ENCODE results near the gene ITGA2.

Gene ITGA2

GRCh38 chr5:53123702-53124101 is 134.6 kb downstream of the ITGA2 start:
- DNase-seq, result no peak
- H3K4me1 ChIP-seq, result no peaks in the 10 kb centered on the region
- H3K9me3 ChIP-seq, result no peaks in the 10 kb centered on the region
- TF ChIP-seq, protein P1, sequence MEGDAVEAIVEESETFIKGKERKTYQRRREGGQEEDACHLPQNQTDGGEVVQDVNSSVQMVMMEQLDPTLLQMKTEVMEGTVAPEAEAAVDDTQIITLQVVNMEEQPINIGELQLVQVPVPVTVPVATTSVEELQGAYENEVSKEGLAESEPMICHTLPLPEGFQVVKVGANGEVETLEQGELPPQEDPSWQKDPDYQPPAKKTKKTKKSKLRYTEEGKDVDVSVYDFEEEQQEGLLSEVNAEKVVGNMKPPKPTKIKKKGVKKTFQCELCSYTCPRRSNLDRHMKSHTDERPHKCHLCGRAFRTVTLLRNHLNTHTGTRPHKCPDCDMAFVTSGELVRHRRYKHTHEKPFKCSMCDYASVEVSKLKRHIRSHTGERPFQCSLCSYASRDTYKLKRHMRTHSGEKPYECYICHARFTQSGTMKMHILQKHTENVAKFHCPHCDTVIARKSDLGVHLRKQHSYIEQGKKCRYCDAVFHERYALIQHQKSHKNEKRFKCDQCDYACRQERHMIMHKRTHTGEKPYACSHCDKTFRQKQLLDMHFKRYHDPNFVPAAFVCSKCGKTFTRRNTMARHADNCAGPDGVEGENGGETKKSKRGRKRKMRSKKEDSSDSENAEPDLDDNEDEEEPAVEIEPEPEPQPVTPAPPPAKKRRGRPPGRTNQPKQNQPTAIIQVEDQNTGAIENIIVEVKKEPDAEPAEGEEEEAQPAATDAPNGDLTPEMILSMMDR (IDR thresholded peaks at IDR 0.05; ENCODE audit: low read depth, low read length), result no peak
- peaks cover 5% of the 10 kb centered on the region; the same call in 1 of the 2 replicates for H3K27me3 ChIP-seq
- no peaks in the 10 kb centered on the region for H3K36me3 ChIP-seq
- no peak overlapping the region for H3K4me3 ChIP-seq (ENCODE audit: low read depth, low read length)

GRCh38 chr5:53126521-53126920 is 137.4 kb downstream of the ITGA2 start:
- Histone ChIP-seq H3K9me3 (no peaks in the 10 kb centered on the region), H3K36me3 (no peaks in the 10 kb centered on the region), H3K4me3 (ENCODE audit: low read depth, low read length) (no peak overlapping the region), H3K27me3 (no peaks in the 10 kb centered on the region; the same call in 1 of the 2 replicates), H3K4me1 (no peaks in the 10 kb centered on the region)
- TF ChIP-seq, protein P1 (IDR thresholded peaks at IDR 0.05; ENCODE audit: low read depth, low read length), result no peak
- DNase-seq, result no peak

DNA sequence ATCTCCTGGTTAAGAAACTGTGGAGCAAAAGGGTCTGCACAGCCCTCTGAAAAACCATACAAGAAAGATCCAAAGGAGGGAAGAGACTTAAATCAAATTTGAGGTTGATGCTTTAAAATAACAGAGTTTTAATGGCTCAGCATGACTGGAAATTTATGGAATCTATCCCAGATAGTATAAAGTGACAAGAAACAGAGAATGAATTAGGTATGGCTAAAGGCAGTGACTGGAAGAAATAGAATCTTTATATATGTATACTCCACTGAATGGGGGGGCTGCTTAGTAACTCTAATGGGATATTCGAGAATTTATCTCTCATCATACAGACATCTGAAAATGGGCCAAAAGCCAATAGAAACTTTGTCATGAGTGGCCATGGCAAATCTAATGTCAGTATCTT is 138.0 kb downstream of the ITGA2 start:
- DNase-seq, result no peak
- H3K4me3 ChIP-seq (ENCODE audit: low read depth, low read length), result no peak overlapping the region
- H3K9me3 ChIP-seq, result no peaks in the 10 kb centered on the region
- TF ChIP-seq, protein P1 (IDR thresholded peaks at IDR 0.05; ENCODE audit: low read depth, low read length), result no peak
- H3K27me3 ChIP-seq, result no peaks in the 10 kb centered on the region; the same call in 1 of the 2 replicates
- H3K4me1 ChIP-seq, result no peaks in the 10 kb centered on the region
- no peaks in the 10 kb centered on the region for H3K36me3 ChIP-seq

- Histone ChIP-seq H3K9me3 (no peaks in the 10 kb centered on the region), H3K4me3 (ENCODE audit: low read depth, low read length) (no peak overlapping the region), H3K27me3 (no peaks in the 10 kb centered on the region), H3K36me3 (no peaks in the 10 kb centered on the region), H3K4me1 (no peaks in the 10 kb centered on the region)
- DNase-seq, result no peak
- TF ChIP-seq, protein P1 (IDR thresholded peaks at IDR 0.05; ENCODE audit: low read depth, low read length), result no peak
Observed at GRCh38 chr5:53128481-53128880, 139.3 kb downstream of the ITGA2 start.

GRCh38 chr5:53130266-53130665 is 141.1 kb downstream of the ITGA2 start:
- no peaks in the 10 kb centered on the region for H3K36me3 ChIP-seq
- H3K4me3 ChIP-seq (ENCODE audit: low read depth, low read length), result no peak overlapping the region
- no peaks in the 10 kb centered on the region for H3K27me3 ChIP-seq
- no peak for DNase-seq
- TF ChIP-seq, protein P1 (IDR thresholded peaks at IDR 0.05; ENCODE audit: low read depth, low read length), result no peak
- no peaks in the 10 kb centered on the region for H3K9me3 ChIP-seq
- H3K4me1 ChIP-seq, result no peaks in the 10 kb centered on the region

DNA sequence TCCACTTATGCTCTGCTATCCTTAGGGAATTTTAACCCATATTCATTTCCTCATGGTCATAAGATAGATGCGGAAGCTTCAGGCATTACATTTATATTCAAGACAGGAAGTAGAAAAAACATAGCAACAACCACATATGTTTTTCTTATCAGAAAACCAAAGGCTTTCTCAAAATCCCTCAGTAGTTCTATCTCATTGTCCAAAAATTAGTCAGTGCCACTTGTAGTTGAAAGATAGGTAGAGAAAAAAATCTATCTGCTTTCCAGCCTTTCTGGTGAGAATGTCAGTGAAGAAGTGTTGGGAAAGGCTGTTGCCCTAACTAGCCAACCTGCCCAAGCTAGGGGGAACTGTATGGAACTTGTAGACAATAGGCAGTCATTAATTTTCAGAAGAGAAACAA is 143.9 kb downstream of the ITGA2 start:
- Histone ChIP-seq H3K4me3 (ENCODE audit: low read depth, low read length) (no peak overlapping the region), H3K27me3 (no peaks in the 10 kb centered on the region), H3K9me3 (no peaks in the 10 kb centered on the region), H3K4me1 (no peaks in the 10 kb centered on the region), H3K36me3 (no peaks in the 10 kb centered on the region)
- TF ChIP-seq, protein P1 (IDR thresholded peaks at IDR 0.05; ENCODE audit: low read depth, low read length), result no peak
- no peak for DNase-seq

All from BE2C (cell line).